ENCODE data around the gene ZNF266. TPM values are rescaled to one million over a fixed set of nuclear protein-coding genes. Genes with fewer than 3 reads are reported as not detected.

The ZNF266 gene
- total RNA-seq, 2 donors from 2014 or later = 10.8 to 12.1 TPM

Other genes starting within 250 kb of the ZNF266 start
- gene OR7D4, start 216.0 kb downstream of the ZNF266 start, total RNA-seq = not detected
- gene OR7E24, start 184.6 kb downstream of the ZNF266 start, total RNA-seq = not detected
- 1 to 10 TPM; 3.0 to 4.3 TPM for gene ZNF699, start 125.7 kb downstream of the ZNF266 start, total RNA-seq
- 10 to 100 TPM; 13.6 to 14.7 TPM for gene ZNF559, start 111.4 kb downstream of the ZNF266 start, total RNA-seq
- 1 to 10 TPM; 1.8 TPM for gene ZNF177, start 72.6 kb downstream of the ZNF266 start, total RNA-seq
- under 1 TPM in 1 of 2 donors, not detected in 1; 0.92 TPM for gene ZNF560, start 63.0 kb upstream of the ZNF266 start, total RNA-seq
- 10 to 100 TPM; 12.1 to 16.0 TPM for gene ZNF426, start 103.1 kb upstream of the ZNF266 start, total RNA-seq
- 10 to 100 TPM; 14.7 to 23.0 TPM for gene ZNF121, start 148.9 kb upstream of the ZNF266 start, total RNA-seq
- gene ZNF561, start 185.7 kb upstream of the ZNF266 start, total RNA-seq = 10 to 100 TPM; 18.9 to 20.1 TPM
- 10 to 100 TPM; 21.8 to 27.5 TPM for gene ZNF562, start 239.5 kb upstream of the ZNF266 start, total RNA-seq

Measured in left cardiac atrium (tissue), 2 donors.